Stimulated activated CD4-positive, alpha-beta T cell treated with anti-CD3 and anti-CD28 coated beads, TNF-alpha, amount 100 ng/mL, for 24 hours (primary cell): ENCODE data around the gene TNRC6C.
"Not testable (repeated sequence)": the region's sequence is repeated elsewhere in the genome, so short reads cannot be mapped to it uniquely, and the experiment has no call there.

Source experiments
- DNase-seq, 3 experiments: peaks; one replicate each; pipeline ENCODE4 v3.0.0-alpha.2; 2020; ENCODE audit warnings: low read depth in 3 of 3

Gene TNRC6C

DNA sequence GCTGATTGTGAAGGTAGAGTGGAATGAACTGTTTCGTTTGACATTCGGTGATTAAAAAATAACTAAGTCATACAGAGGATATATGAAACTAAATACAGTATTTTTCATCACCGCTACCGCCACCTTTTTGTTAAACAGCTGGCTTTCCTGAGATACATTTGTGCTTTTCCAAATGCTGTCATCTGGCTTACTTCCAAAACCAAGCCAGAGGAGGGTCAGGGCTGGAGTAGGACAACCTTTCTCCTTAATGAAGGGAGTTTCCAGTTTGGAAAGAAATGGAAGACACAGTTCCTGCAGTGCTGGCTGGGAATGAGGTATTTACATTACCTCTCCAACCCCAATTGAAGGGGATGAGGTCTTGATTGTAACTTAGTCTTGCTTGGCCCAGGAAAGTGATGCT is 3.2 kb downstream of the TNRC6C start:
- no peak for DNase-seq

DNA sequence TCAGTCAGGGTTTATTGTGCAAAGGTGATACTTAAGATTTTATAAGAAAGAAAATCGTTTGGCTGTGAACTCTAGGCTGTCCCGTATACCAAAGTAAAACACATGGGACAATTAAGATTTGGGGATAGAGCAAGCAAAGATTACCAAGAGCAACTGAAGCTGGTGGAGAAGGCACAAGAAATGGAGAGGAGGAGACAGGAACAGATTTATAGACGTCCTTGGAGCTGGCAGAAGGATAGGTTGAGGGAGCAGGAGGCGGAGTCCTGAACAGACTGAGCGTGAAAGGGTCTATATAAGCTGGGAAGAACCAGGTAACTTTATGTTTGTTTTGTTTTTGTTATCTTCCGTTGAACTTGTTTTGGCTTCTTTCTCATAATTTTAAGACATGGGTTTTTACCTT is 3.8 kb downstream of the TNRC6C start:
- DNase-seq = no peak

DNA sequence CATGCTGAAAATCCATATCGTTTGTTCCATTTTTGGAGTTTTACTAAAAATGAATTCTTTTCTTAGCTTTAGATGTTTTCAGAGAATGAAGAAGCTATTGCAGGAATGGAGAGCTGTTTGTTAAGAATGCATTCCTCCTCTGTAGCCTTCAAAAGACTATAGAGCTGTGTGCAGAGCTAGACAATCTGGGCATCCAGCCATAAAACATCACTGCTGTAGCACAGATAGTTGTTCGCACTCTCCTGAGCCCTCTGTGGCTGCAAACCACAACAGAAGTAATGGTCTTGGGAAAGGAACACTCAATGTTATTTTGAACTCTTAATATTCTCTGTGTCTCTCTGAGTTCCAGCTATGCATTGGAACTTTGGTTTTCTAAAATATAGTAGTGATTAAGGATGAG is 4.9 kb downstream of the TNRC6C start:
- DNase-seq = peak in 1 of 3 experiments; percentile 17

DNA sequence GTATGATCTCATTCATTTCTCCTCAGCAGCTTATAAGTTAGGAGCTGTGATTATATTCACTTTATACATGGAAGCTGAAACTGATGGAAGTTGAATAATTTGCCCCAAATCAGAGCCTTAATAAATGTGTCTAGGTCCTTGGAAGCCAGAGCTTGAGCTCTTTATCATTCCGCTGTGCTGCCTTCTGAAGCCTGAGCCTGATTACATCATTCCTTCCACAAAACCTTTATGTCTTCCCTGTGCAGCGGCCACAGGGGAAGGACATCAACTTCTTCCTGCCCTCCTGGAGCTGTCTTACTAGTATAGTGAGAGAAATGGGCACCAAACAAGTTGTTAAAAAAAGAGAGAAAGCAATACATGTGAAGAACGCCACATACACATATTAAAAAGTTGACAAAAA is 6.8 kb downstream of the TNRC6C start:
- DNase-seq = no peak

DNA sequence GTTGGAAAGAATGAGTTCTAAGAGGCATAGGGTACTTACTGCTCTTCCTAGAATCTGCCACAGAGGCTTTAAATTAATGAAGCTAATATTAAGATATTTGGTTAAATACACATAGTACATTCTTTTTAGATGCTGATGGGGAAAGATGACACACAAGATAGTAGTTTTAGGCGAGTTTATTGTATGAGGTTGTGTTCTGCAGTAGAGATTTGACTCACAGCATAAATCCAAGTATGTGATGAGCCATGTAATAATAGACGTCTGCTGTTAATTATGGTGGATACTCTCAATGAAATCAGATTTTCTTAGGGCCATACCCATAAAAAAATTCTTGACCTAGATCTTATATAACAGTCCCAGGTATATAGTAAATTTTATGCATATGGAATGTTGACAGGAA is 8.0 kb downstream of the TNRC6C start:
- no peak for DNase-seq

DNA sequence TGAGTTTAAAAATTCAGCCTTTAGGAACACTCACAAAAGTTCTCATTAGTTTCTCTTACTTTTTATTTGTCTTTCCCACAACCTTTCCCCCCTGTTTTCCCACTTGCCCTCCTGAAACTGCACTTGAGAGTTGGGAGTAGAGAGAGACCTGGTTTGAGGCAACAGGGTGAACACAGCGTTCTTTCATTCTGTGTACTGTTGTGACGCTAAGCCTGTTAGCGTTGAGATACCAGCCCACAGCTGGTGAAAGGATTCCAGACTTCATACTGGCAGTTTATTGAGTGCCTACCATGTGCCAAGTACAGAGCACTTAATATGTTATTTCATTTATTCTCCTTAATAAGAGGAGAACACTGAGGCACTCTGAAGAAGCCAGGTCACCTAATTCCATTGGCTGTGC is 10.3 kb downstream of the TNRC6C start:
- no peak for DNase-seq

DNA sequence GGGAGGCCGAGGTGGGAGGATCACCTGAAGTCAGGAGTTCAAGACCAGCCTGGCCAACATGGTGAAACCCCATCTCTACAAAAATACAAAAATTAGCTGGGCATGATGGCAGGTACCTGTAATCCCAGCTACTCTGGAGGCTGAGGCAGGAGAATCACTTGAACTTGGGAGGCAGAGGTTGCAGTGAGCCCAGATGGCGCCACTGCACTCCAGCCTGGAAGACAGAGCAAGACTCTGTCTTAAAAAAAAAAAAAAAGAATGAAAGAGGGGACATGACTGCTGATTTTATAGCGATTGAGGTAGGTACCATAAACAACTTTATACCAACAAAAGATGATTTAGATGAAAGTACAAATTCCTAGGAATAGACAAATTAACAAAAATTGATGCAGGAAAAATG is 13.8 kb downstream of the TNRC6C start:
- not testable (repeated sequence) for DNase-seq

DNA sequence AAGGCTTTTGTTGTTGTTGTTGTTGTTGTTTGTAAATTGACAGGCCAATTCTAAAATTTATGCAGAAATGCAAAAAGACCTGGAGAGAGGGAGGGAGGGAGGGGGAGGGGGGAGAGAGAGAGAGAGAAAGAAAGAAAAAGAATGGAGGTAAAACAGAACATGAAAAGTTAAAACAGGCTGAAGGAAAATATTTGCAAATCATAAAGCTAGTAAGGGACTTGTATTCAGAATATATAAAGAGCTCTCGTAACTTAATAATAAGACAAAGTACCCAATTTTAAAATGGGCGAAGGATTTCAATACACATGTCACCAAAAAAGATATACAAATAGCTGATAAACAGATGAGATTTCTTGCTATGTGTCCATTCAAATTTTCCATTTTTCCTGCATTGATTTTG is 15.4 kb downstream of the TNRC6C start:
- no peak for DNase-seq

DNA sequence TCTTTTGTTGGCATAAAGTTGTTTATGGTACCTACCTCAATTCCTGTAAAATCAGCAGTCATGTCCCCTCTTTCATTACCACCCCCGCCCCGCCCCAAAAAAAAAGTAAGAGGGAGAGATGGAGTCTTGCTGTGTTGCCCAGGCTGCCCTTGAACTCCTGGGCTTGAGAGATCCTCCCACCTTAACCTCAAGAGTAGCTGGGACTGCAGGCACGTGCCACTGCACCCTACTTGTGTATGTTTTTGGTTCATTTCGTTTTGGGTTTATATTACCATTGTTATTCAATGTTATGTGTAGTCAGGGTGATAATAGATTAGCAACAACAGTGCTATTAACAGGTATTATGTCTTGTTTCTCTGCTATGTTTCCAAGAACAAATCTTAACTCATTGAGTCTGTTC is 15.9 kb downstream of the TNRC6C start:
- DNase-seq = no peak

DNA sequence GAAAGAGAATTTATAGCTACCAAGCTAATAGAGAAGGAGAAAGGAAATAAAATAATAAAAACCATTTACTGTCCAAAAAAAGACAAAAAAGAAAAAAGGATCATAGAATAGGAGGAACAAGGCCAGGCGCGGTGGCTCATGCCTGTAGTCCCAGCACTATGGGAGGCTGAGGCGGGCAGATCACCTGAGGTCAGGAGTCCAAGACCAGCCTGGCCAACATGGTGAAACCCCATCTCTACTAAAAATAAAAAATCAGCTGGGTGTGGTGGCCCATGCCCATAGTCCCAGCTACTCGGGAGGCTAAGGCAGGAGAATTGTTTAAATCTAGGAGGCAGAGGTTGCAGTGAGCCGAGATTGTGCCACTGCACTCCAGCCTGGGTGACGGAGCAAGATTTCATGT is 23.9 kb downstream of the TNRC6C start:
- not testable (repeated sequence) for DNase-seq

DNA sequence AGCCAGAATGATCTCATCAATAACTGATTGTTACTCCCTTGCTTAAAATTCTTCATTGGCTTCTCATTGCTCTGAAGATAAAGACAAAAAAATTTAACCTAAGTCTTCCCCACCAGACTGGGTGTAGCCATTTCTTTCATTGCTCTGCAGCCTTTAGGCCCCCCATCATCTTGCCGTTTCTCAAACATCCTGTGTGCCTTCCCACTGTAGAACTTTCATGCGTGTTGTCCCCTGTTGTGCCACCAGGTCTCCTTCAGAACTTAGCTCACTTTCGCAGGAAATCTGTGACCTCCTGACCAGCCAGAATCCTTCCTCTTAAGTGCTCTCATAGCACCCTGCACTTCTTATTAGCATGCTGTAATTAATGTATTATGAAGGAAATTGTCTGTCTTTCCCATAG is 31.8 kb downstream of the TNRC6C start:
- no peak for DNase-seq

DNA sequence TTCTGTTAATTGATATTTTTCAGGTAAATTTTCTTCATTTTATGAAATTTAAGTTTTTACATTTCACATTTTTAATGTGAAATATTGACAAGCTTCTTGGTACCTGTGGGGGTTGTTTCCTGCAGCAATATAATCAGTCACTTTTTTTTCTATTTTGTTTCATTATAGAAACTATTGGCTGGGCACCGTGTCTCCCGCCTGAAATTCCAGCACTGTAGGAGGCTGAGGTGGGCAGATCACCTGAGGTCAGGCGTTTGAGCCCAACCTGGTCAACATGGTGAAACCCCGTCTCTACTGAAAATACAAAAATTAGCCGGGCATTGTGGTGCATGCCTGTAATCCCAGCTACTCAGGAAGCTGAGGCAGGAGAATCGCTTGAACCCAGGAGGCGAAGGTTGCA is 35.2 kb downstream of the TNRC6C start:
- DNase-seq = not testable (repeated sequence)

DNA sequence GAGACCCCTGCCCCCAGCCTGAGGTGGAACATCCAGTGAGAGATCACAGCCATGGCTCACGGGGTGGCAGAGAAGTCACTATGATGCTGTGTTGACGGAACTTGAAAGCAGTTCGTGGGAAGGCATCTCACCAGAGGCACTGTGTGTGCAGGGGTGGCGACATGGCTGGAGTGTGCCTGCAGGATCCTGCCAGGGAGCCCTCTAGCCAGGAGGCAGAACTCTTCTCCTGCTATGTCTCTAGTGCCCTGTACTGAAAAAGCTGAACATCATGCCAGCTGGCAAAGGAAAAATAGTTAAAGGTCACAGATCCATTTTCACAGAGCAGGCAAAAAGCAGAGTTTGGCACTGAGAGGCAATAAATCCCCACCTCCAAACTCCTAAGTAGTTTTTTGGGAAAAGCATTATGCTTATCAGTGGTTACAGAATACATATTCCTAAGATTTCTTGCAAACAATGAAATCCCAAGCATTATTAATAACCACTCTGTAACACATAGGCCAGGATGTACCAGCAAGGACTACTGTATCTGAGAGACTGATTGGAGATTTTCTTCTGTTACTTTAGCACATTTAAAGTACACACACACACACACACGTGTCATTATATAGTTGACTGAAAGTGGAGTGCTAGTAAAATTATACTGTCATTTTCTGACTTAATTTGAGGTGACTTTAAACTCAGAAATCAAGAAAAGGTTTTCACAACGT is 36.8 kb downstream of the TNRC6C start:
- DNase-seq = peak in 1 of 3 experiments; percentile 14

DNA sequence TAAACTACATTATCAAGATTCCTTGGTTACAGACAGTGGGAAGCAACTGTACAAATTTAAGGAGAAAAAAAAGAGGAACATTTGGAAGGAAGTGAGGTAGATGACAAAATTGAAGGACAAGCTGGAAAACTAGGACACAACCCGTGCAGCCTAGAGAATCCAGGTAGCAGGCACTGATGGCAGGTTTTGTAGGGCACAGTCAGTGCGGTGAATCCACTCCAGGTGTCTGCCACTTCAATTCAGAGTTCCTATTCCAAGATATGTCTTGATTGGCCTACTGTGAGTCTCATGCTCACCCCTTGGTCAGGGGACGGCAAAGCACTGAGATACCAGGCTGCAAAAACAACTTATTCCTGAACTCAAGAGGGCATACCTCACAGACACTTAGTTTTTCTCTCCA is 37.8 kb downstream of the TNRC6C start:
- no peak for DNase-seq

DNA sequence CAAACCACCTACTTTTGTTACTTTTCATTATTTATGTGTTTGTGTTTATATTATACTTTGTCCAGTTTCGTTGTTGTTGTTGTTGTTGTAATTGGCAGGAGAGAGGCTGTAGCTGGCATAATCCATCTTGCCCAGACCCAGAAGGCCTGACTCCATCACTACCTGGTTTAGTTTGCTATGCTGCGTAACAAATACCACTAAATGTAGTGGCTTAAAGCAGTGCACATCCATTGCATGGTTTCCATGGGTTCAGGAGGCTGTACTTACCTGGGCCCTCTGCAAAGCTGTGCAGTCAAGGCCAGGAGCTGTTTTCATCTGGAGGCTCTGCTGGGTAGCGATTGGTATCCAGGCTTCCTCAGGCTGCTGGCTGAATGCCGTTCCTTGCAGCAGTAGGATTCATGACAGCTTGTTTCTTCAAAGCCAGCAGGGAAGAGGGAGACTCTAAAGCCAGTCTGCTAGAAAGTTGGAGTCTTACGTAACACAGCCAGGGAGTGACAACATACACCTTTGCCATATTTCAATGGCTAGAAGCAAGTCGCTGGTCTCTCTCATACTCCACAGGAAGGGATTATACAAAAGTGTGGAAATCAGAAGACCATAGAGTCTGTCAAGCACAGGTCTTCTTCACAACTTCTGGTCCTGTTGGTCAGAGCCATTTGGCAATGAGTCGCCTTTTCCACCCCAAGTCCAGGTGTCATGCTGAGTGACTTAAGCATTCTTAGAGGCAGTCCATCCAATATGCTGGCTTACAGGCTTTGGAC is 41.1 kb downstream of the TNRC6C start:
- no peak for DNase-seq

DNA sequence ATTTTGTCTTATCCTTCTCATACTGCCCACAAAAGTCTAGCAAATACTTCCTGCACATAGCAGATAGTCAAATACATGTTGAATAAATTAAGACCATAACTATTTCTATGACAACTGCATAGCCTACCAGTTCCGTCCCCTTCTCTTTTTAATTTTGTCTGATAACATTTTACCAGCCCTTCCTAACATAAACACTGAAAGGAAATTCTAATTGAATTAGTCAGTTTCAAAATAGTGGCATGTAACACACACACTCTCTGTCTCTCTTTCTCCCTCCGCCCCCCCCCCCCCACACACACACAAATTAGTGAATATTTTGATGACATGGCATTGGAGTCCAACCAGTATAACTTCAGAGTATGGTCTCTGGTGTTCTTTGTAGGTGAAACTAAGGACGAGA is 41.8 kb downstream of the TNRC6C start:
- no peak for DNase-seq

DNA sequence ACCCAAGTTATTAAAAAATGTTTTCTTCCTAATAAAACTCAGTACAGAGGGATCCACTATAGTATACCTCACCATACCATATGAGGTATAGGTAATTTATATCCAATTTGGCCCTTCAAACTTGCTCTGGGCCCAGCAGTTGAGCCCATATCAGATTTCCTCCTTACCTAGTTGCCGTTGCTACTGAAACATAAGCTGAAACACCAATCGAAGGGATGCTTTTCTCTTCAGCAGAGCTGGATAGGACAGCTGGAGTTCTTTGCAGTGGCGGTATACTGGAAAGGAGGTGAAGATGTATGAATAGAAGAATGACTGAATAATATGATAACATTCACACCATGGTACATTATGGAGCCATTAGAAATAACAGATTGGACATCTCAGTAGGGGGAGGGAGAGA is 42.7 kb downstream of the TNRC6C start:
- no peak for DNase-seq

DNA sequence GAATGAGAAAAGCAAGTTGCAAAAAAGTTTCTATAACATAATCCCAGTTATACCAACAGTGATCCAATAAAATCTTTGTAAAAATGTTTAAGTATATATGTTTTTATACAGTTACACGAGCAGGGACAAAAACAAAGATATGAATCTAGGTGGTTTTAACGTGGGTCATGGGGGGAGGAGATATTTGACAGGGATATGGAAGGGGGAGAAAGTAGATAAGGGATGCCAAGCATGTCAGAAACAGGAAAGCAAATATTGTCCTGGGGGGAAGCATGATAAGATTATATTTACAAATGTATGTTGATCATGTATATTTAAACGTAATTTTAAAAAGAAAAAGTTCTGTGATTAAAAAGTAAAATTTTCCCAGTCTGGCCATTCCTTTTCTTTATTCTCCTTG is 43.1 kb downstream of the TNRC6C start:
- no peak for DNase-seq

DNA sequence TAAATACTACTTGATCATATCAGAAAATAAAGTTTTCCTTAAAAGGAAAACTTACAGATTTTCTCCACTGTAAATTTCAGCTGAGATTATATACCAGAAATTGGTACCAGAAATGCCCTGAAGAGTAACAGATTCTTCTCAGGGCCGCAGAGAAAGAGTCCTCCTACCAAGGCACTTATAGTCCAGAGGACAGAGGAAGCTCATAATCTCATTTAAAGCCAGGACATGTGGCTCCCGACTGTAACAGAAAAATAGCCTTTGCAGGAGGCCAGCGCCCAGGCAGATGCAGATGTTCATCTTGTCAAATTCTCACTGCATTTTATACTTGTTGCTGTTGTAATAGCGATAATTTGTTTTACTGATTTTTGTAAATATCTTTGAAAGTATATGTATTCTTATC is 43.7 kb downstream of the TNRC6C start:
- no peak for DNase-seq

DNA sequence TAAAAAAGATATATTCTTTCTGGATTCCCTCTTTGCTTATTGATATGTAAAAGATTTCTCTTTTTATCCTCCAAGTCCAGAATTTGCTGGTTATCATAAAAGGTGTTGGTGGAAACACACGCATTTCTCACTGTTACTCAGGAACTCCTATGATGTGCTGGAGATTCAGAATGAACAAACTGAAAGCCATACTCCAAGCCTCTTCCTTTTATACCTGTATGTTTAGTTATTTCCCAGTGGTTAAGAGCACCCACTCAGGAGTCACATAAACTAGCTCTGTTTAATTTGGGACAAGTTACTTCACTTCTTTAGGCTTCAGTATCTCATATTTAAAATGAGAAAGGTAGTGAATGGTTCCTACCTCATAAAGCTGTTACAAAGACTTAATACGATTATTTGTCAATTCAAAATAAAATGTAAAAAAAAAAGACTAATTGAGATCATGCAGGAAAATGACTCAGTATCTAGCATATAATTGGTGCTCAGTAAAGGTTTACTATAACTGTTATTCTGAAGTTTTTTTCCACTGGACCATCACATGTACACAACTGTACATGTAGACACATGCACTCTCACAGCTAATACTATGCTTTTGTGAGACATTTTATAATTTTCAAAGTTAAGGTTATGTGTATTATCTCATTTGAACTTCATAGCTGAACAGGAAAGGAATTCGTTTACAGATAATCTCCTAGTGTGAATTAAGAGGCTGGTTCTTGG is 47.1 kb downstream of the TNRC6C start:
- DNase-seq = no peak

DNA sequence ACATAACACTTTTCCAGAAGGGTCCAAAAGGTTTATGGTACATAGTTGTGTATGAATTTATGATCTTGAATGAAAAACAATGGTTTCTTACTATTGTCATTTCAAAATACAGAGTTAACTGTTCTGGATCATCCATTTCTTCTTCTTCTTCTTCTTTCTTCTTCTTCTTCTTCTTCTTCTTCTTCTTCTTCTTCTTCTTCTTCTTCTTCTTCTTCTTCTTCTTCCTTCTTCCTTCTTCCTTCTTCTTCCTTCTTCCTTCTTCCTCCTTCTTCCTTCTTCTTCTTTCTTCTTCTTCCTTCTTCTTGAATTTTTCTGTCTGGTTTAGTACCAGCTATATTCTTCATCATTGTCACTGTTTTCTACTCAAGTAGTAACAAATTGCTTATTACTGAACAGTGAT is 47.8 kb downstream of the TNRC6C start:
- DNase-seq = no peak

DNA sequence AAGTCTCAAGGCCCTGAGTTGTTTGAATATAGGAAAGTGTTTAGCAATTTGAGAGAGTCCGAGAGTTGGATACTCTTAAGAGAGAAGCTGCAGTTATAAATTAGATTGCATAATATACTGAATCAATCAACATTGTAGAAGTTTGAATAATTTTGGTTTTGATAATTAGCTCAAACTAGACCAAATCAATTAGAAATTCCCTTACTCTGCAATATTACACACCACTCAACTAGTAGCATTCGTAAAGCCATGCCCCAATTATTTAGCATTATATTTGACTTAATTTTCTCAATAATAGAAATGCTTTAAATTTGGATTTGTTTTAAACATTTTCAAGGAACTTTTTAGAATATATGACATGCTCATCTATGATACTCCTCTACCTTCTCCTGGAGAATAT is 49.1 kb downstream of the TNRC6C start:
- no peak for DNase-seq

DNA sequence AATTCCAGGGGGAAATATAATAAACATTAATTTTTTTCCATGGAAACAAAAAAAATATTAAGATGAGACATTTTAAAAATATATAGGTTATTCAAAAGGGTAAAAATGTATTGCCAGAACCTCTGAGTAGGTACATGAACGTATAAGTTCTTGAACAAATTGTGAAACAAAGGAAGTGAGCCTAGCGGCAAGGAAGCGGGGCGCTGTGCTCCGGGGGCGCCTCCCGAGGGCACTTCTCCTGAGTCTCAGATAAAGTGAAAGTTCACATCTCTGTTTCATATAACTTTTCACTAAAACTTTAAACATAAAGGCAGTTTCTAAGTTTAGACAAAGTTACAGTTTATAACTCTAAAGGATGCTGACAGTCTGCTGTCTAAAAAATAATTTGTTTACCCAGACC is 52.3 kb downstream of the TNRC6C start:
- DNase-seq = peak in 1 of 3 experiments; percentile 8
